GM19468 (cell line): Measurements from ENCODE around the gene ZNF692.
A peak's percentile ranks its signal among the peaks of the same experiment; 100 is the strongest.
"Not testable (repeated sequence)": the region's sequence is repeated elsewhere in the genome, so short reads cannot be mapped to it uniquely, and the experiment has no call there.

Experiments
- ATAC-seq: cut with Tn5 transposase; IDR thresholded peaks from one replicate; pipeline ENCODE4 v1.9.1; 2021; ENCODE audit warnings: mild to moderate bottlenecking, moderate library complexity, moderate number of reproducible peaks; ENCODE audit not compliant: unreplicated experiment; ENCODE audit errors: extremely low read depth

The ZNF692 gene

DNA sequence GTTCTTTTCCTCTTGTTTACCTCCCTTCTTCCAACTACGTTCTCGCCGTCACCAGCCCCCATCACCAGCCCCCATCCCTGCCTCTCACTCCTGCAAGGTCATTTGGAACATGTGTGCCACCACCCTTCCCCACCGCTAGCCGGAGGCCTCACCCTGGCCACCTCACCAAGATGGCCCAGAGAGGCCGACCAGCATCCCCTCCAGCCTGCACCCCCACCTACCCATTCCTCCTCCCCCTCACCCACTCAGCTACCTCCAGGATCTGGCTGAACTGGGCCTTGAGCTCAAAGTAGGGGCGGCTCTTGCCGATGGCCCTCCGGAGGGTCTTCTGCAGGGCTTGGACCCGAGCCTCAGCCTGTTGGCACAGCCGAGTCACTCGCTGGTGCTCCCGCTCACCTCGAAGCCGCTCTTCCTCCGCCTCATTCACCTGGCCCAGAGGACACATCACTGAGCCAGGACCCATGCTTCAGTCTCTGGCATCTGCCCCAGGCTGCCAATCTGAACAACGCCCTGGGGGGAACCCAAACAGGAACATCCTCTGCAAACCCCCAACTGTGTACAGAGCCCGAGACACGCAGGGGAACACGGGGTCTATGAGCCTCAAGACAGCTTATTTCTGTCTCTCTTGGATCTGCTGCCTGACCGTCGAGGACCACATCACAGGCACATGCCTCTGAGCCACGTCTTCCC is 46.0 kb downstream of the ZNF692 start:
- no peak for ATAC-seq

DNA sequence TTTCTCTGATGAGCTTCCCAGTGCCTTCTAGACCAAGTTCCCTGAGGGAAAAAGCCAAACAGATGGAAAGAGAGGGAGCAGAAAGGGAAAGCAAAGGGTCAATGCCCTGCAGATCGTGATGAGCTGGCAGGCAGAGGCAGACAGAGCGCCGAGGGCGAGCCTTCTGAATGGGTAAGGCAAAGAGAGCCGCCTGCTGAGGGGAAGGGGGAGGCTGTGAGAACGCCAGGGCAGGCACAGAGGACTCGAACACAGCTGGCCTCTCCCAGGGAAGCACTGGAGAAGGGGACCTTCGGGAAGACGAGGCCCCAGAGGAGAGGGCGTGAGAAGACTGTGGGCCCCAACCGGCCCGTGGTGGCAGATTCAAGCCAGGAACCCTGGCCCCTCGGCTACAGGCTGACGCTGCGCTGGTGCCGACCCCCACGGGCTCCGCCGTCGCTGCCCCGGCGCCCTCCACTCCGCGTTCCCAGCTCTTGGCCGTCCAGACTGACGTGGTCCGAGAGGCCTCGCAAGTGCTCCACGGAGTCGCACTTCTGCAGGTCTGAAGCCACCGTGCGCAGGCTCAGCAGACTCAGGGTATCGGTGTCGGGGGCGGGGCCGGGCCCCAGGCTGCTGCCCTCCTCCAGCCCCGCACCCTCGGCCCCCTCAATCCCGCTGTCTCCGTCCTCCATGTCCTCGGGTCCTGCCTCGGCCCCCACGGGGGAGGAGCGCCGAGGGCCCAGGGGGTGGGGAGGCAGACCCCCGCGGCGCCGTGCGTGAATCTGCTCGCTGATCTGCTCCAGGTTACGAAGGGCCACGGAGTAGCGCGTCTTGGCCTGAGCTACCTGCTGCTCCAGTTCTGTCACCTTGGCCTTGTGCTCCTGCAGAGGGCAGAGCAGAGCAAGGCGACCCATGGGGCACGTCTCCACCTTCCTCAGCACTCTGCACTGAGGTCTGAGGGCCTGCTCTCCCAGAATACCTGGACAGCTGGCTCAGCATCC is 47.1 kb downstream of the ZNF692 start:
- ATAC-seq, result no peak

DNA sequence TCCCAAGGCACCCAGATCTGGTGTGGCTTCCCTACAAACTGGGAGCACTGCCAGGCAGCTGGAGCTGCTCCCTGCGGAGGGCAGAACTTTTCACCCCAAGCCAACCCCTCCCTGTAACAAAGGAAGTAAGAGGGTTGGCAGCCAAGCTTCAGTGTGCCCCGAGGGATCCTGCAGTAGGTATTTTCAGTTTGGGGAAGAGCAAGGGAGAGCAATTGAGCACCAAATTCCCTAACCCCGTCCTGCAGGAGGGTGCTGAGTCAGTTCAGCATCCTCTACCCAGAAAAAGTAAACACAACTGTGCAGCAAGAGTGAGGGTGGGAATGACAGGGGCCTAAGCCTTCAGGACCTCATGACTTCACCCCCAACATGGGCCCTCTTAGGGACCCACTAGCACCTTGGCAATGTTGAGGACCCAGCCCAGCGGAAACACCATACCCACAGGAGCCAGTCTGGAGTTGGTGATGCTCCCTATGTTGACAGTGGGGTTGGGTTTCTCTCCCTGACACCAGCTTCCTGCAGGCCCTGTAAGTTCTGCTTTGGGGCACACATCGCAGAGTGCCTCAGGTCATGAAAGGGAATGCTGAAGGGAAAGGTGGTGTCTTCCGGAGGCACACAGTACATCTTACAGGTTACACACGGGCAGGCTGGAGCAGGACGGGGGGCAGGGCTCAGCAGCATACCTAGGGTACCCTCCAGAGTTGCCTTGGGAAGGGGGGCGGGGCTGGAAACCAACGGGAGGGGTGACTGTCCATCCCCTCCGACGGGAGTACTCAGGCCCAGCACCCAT is 48.0 kb downstream of the ZNF692 start:
- ATAC-seq, result no peak

DNA sequence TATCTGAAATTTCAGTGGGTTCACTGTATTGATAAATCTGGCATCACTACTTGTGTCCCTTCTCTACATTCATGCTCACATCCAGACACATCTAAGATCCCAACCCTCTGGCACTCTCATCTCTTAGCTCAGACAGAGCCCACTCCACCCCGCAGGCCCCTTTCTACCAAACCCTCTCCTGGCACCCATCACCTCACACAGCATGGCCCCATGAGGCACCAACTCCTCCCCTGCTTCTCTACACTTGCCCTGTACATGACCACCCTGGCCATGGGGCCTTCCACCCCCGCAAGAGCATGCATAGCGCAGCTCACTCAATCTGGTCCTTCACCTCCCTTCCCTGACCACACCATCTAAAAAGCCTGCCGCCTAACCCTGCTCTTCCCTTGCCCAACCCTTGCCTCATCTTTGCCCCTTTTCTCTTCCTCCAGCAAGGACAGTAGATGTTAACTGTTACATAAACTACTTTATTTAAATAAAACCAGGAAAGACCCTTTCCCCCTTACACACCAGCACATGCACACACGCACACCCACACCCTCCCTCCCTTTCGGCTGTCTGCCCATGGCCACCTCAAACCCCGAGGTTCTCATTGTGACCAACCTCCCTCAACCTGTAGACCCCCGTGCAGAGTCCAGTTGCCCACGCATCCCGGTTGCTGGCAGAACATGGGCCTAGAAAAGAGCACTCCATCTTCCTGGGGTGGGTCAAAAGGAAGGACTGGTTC is 48.7 kb downstream of the ZNF692 start:
- ATAC-seq, result no peak

DNA sequence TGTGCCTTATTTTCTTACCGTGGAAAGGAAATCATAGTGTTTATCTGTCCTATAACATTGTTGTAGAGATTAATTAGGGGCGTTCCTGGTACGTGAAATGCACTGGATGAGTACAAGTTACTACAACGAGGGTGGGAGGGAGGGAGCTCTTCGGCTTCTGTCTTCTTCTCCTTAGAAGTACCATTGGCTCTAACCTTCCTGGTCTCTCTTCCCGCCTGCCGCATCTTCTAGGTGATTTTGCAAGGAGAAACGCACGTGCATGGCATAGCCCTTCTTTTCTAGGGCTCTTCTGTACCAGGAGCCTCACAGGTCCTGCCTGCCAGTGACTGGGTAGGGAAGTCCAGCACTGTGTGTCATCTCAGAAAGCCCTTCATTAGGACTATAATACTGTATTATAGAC is 50.0 kb downstream of the ZNF692 start:
- ATAC-seq, result no peak

DNA sequence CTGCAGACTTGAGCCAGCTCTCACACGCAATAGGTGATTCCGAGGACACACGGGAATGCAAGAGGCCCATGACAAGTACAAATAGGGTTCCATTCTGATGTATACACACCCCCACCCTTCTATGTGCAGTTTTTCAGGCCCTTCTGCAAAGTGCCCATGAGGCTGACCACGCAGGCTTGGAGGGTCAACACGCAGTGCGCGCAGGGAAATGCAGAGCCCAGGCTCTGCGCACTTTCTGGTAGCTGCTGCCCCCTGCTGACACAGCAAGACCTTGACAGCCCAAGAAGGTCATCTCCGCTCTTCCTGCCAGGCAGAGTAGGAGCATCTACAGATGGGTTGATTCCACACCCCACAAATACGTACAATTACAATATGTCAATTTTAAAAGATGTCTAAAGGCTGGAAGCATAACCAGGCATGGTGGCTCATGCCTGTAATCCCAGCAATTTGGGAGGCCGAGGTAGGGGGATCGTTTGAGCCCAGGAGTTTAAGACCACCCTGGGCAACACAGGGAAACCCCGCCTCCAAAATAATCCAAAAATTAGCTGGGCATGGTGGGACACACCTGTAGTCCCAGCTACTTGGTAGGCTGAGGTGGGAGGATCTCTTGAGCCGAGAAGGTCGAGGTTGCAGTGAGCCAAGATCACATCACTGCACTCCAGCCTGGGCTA is 51.7 kb downstream of the ZNF692 start:
- ATAC-seq, result peak; percentile 30

DNA sequence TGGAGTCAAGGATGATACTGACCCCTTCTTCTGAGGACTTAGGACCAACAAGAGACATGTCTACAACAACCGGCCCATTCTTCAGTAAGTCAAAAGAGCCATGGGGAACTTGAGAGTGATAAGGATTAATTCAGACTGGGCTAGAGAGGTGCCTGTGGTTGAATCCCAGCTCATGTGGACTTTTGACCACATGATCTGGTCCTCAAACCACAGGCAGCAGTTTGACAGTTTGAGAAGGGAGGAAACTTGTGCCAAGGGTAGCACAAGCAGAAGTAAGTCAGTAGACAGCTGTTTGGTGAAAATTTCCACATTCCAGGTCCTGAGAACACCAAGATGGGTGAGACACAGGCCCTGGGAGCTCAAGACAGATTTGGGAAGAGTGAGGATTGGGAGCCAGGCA is 53.0 kb downstream of the ZNF692 start:
- ATAC-seq, result no peak

DNA sequence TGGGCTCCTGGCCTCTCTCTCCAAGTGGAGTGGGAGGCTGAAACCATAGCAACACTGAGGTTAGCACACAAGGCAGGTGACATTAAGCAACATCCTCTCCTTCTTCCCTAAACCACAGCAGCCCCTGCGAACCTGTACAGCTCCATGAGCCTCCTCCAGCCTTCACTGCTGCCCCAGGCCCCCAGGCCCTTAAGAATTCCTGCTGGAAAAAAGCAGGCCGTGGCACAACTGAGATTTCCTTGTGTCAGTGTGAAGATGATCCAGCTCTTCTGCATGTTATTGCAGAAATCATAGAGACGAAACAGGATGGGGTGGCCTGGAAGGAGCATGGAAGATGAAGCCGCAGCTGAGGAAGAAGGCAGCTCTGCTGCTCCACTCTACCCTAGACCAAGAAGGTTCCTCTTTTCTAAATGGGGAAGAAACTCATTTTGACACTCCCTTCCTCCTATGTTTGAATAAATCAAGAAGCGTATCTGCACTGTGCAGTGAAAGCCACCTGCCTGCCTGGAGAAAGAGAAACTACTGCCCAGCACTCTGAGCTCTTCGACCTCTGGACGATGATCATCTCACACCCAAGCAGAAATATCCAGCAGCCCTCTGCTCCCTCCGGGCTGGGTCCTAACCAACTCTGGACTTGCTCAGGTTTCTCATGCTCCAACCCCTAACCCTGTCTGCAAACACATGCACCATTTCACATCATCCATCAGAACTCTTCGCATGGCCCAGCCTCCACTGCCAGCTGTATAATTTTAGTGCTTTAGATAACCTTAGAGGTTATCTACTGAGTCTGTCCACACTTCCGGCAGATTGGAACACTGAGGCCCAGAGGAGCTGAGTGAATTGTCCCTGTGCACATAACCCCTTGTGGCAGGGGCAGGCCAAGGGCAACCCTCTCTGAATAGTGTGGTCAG is 53.9 kb downstream of the ZNF692 start:
- ATAC-seq, result peak; percentile 83

DNA sequence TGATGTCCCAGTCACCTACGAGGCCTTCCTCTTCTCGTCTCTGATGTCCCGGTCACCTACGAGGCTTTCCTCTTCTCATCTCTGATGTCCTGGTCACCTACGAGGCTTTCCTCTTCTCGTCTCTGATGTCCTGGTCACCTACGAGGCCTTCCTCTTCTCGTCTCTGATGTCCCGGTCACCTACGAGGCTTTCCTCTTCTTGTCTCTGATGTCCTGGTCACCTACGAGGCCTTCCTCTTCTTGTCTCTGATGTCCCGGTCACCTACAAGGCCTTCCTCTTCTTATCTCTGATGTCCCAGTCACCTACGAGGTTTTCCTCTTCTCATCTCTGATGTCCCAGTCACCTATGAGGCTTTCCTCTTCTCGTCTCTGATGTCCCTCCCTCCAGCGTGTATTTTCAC is 55.4 kb downstream of the ZNF692 start:
- not testable (repeated sequence) for ATAC-seq

DNA sequence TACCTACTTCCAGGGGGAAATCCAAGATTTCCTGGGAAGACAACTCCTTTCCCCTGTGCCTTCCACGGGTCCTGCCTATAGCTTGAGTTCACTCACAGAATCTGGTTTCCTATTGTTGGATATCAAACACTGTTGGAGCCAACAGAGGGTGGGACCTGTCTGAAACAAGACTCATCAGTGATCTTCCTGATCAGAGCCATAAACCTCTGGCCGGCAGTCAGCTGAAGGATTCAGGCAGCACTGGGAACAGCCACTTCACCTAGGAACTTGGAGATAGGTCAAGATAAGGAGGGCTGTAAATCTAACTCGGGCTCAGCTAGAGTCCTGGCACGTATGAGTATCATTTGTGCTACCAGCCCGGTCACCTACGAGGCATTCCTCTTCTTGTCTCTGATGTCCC is 56.4 kb downstream of the ZNF692 start:
- ATAC-seq, result no peak

DNA sequence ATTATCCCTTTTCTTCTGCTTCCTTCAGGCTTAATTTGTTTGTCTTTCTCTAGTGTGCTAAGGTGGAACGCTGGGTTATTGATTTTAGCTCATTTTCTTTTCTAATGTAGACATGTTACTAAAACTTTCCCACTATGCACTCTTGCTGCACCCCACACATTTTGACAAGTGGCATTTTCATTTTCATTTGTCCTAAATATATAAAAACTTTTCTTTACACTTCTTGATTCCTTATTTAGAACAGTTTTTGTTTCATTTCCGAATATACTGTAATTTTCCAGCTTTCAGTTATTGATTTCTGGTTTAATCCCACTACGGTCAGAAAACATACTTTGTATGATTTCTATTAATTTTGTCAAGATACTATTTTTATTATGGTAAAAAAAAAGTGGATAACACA is 58.4 kb downstream of the ZNF692 start:
- ATAC-seq, result no peak
